Panc1 (cell line): Measurements from ENCODE around the gene KCNB1. TPM values are rescaled to one million over a fixed set of nuclear protein-coding genes. Genes with fewer than 3 reads are reported as not detected.

Source experiments
- ATAC-seq: fragments of 200-7000 bp; cut with Tn5 transposase; 2 replicates; pipeline ENCODE4 v1.9.1; 2020; ENCODE audit warnings: mild to moderate bottlenecking, moderate library complexity
- BruUV-seq: library from RNA; stranded (reverse); fragments of 400-500 nt; replicated peaks from 2 replicates; lab custom pipeline; 2021; lab: Mats Ljungman, UMichigan
- CTCF ChIA-PET: fragments of 300-600 bp; sonication (Branson Sonifier 250); formaldehyde crosslinking; loops from one replicate; lab custom pipeline; 2022; ENCODE audit warnings: antibody characterized with exemption; lab: Charles Lee
- POLR2A ChIA-PET: fragments of 300-600 bp; sonication (Branson Sonifier 250); formaldehyde crosslinking; loops from one replicate; lab custom pipeline; 2022; ENCODE audit warnings: antibody characterized with exemption; lab: Charles Lee
- DNase-seq: peaks from one replicate; pipeline ENCODE4 v3.0.0-alpha.2; 2010; ENCODE audit warnings: low read depth, low spot score
- H3K27ac ChIP-seq: 2 replicates; pipeline ENCODE4 v1.5.1; 2011; ENCODE audit warnings: mild to moderate bottlenecking, low read length, inconsistent platforms
- H3K27me3 ChIP-seq: fragments of 200-500 bp; sonication (Bioruptor generic); 2 replicates; pipeline ENCODE4 v1.6.0; 2014; ENCODE audit warnings: low read length, inconsistent platforms; ENCODE audit not compliant: control insufficient read depth, insufficient read depth
- H3K36me3 ChIP-seq: fragments of 200-500 bp; sonication (Bioruptor generic); 2 replicates; pipeline ENCODE4 v1.5.1; 2014; ENCODE audit warnings: inconsistent platforms, mild to moderate bottlenecking, low read length, moderate library complexity; ENCODE audit not compliant: control insufficient read depth, insufficient read depth
- H3K4me1 ChIP-seq: 2 replicates; pipeline ENCODE4 v1.5.1; 2011; ENCODE audit warnings: inconsistent platforms, mild to moderate bottlenecking, low read length, moderate library complexity; ENCODE audit not compliant: control insufficient read depth, insufficient read depth
- H3K4me3 ChIP-seq, 2 experiments: 2 replicates each; pipeline ENCODE4 v1.5.1; 2011 to 2012; ENCODE audit warnings: low read depth in 2 of 2, low read length in 2 of 2, mild to moderate bottlenecking in 2 of 2, inconsistent platforms in 1 of 2, moderate library complexity in 1 of 2
- H3K9me3 ChIP-seq: fragments of 200-500 bp; sonication (Bioruptor generic); 2 replicates; pipeline ENCODE4 v1.5.1; 2014; ENCODE audit warnings: low read depth, mild to moderate bottlenecking, inconsistent platforms, low read length, moderate library complexity; ENCODE audit not compliant: control insufficient read depth, insufficient read depth
- POLR2AphosphoS5 ChIP-seq: IDR thresholded peaks from 2 replicates; pipeline ENCODE4 v1.6.1; 2012; ENCODE audit warnings: mild to moderate bottlenecking, low read depth, low read length, moderate library complexity
- SIN3A ChIP-seq: IDR thresholded peaks from 2 replicates; pipeline ENCODE4 v1.6.1; 2012; ENCODE audit warnings: low read depth, mild to moderate bottlenecking, low read length, moderate library complexity, borderline replicate concordance; ENCODE audit not compliant: insufficient read depth
- TCF7L2 ChIP-seq: IDR thresholded peaks from 2 replicates; pipeline ENCODE4 v1.6.1; 2011; ENCODE audit warnings: mild to moderate bottlenecking, low read depth, low read length, inconsistent platforms
- in situ Hi-C: cut with HindIII; loops from 2 replicates; pipeline ENCODE4 v1.10.0; 2016; ENCODE audit warnings: low sequenced_read_pairs, low pct_unique_long_range_greater_than_20kb
- intact Hi-C: fragments of 100-400 bp; cut with micrococcal nuclease; formaldehyde crosslinking; loops from one replicate; pipeline ENCODE4 v1.10.0; 2022; ENCODE audit not compliant: unreplicated experiment
- total RNA-seq: library from RNA; stranded (reverse); gene quantifications from one replicate; pipeline ENCODE4 v1.2.1, GENCODE V29; 2021; ENCODE audit not compliant: unreplicated experiment
- TF ChIP-seq, protein P1 (sequence below): fragments of 450-650 bp; IDR thresholded peaks from 2 replicates; pipeline ENCODE4 v1.5.1; 2017; ENCODE audit warnings: mild to moderate bottlenecking
- TF ChIP-seq, protein P2 (sequence below), 2 experiments: IDR thresholded peaks; 2 replicates each; pipeline ENCODE4 v1.6.1; 2011 to 2012; ENCODE audit warnings: low read depth in 2 of 2, control low read depth in 1 of 2, low read length in 1 of 2, mild to moderate bottlenecking in 1 of 2, moderate library complexity in 1 of 2; ENCODE audit not compliant: insufficient read depth in 1 of 2

Gene KCNB1
- total RNA-seq, 1 experiment from 2014 or later, result 11.1 TPM

DNA sequence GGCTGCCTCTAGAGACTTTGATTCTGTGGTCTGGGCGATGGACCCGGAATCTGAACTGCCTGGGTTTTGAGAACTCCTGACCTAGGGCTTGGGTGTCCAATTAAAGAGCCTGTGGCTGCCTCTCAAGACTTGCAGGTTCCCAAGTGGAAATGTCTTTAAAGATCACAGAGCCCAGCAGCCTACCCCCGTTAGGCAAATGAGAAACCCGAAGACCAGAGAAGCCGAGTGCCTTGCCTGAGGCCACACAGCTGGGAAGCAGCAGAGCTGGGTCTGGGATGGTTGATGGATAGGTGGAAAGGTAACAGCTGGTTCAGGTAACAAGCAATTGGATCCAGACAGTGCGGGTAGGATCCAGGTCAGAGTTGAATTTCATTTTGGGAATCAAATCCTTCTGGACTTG is 25.8 kb downstream of the KCNB1 start:
- H3K4me1 ChIP-seq, result peaks cover 7% of the 10 kb centered on the region
- no peak overlapping the region for H3K4me3 ChIP-seq
- ATAC-seq (no peak), DNase-seq (no peak)
- ChIA-PET POLR2A (no interaction called here), CTCF (no interaction called here)
- H3K27me3 ChIP-seq, result no peaks in the 10 kb centered on the region
- BruUV-seq, result no TSS peak
- H3K36me3 ChIP-seq, result no peaks in the 10 kb centered on the region
- intact Hi-C loops, result no loop called here
- in situ Hi-C loops, result no loop called here
- no peak overlapping the region for H3K27ac ChIP-seq
- H3K9me3 ChIP-seq, result no peaks in the 10 kb centered on the region
- TF ChIP-seq, protein P1, sequence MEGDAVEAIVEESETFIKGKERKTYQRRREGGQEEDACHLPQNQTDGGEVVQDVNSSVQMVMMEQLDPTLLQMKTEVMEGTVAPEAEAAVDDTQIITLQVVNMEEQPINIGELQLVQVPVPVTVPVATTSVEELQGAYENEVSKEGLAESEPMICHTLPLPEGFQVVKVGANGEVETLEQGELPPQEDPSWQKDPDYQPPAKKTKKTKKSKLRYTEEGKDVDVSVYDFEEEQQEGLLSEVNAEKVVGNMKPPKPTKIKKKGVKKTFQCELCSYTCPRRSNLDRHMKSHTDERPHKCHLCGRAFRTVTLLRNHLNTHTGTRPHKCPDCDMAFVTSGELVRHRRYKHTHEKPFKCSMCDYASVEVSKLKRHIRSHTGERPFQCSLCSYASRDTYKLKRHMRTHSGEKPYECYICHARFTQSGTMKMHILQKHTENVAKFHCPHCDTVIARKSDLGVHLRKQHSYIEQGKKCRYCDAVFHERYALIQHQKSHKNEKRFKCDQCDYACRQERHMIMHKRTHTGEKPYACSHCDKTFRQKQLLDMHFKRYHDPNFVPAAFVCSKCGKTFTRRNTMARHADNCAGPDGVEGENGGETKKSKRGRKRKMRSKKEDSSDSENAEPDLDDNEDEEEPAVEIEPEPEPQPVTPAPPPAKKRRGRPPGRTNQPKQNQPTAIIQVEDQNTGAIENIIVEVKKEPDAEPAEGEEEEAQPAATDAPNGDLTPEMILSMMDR, result no peak
- TF ChIP-seq, protein P2, sequence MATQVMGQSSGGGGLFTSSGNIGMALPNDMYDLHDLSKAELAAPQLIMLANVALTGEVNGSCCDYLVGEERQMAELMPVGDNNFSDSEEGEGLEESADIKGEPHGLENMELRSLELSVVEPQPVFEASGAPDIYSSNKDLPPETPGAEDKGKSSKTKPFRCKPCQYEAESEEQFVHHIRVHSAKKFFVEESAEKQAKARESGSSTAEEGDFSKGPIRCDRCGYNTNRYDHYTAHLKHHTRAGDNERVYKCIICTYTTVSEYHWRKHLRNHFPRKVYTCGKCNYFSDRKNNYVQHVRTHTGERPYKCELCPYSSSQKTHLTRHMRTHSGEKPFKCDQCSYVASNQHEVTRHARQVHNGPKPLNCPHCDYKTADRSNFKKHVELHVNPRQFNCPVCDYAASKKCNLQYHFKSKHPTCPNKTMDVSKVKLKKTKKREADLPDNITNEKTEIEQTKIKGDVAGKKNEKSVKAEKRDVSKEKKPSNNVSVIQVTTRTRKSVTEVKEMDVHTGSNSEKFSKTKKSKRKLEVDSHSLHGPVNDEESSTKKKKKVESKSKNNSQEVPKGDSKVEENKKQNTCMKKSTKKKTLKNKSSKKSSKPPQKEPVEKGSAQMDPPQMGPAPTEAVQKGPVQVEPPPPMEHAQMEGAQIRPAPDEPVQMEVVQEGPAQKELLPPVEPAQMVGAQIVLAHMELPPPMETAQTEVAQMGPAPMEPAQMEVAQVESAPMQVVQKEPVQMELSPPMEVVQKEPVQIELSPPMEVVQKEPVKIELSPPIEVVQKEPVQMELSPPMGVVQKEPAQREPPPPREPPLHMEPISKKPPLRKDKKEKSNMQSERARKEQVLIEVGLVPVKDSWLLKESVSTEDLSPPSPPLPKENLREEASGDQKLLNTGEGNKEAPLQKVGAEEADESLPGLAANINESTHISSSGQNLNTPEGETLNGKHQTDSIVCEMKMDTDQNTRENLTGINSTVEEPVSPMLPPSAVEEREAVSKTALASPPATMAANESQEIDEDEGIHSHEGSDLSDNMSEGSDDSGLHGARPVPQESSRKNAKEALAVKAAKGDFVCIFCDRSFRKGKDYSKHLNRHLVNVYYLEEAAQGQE (IDR thresholded peaks at IDR 0.05; ENCODE audit: insufficient read depth in 1 of 2, low read depth in 2 of 2, low read length in 1 of 2), result no peak
- TF ChIP-seq TCF7L2 (no peak), SIN3A (no peak), POLR2AphosphoS5 (no peak)

DNA sequence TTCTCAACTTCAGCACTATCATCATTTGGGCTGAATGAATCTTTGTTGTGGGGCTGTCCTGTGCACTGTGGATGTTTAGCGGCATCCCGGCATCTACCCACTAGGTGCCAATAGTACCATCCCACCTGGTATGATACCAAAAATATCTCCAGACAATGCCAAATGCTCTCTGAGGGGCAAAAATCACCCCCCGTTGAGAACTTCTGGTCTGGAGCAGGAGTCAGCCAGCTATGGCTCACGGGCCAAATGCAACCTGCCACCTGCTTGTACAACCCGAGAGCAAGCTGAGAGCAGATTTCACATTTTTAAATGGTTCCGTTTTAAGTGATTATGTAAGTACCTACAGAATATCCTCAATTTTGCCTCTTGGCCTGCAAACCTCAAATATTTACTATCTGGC is 26.8 kb downstream of the KCNB1 start:
- ChIA-PET CTCF (no interaction called here), POLR2A (no interaction called here)
- H3K27me3 ChIP-seq, result no peaks in the 10 kb centered on the region
- no peaks in the 10 kb centered on the region for H3K36me3 ChIP-seq
- intact Hi-C loops, result no loop called here
- TF ChIP-seq SIN3A (no peak), POLR2AphosphoS5 (no peak), TCF7L2 (no peak)
- TF ChIP-seq, protein P1, result no peak
- TF ChIP-seq, protein P2 (IDR thresholded peaks at IDR 0.05; ENCODE audit: insufficient read depth in 1 of 2, low read depth in 2 of 2, low read length in 1 of 2), result no peak
- no peak for ATAC-seq
- H3K4me1 ChIP-seq, result peaks cover 14% of the 10 kb centered on the region
- H3K27ac ChIP-seq, result no peak overlapping the region
- in situ Hi-C loops, result no loop called here
- H3K4me3 ChIP-seq, result no peak overlapping the region
- DNase-seq, result no peak
- H3K9me3 ChIP-seq, result no peaks in the 10 kb centered on the region
- BruUV-seq, result no TSS peak
